ENCODE data around the gene ACCSL. TPM values are rescaled to one million over a fixed set of nuclear protein-coding genes. Genes with fewer than 3 reads are reported as not detected.

The ACCSL gene
- total and polyA plus RNA-seq, 12 donors = 0.06 TPM; not detected in 11

DNA sequence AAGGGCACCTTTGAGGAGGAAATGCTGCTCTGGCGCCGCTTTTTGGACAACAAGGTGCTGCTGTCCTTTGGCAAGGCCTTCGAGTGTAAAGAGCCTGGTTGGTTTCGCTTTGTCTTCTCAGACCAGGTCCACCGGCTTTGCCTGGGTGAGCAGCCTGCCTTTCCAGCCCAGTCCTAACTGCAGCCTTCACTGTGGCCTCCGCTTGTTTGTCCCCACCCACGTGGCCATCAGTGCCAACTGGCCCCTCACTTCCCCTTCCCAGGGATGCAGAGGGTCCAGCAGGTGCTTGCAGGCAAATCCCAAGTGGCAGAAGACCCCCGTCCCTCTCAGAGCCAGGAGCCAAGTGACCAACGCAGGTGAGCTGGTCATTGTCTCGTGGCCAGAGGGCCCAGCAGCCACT is 35.7 kb downstream of the ACCSL start:
- DNase-seq = no peak
- 88 to 99% (median 94%) methylated on average over 9 to 10 of the region's 10 CpGs for WGBS, 4 donors
- Histone ChIP-seq H3K9me3 (replicated peaks in 1 of 3) (no peaks in the 10 kb centered on the region), H3K36me3 (replicated peaks in 1 of 2) (peaks cover 0 to 20% of the 10 kb centered on the region in 2 donors), H3K27ac (no peak overlapping the region), H3K4me1 (replicated peaks in 1 of 2) (no peaks in the 10 kb centered on the region), H3K4me3 (no peak overlapping the region), H3K27me3 (no peaks in the 10 kb centered on the region)
- TF ChIP-seq POLR2A (IDR thresholded peaks at IDR 0.05) = no peak
- TF ChIP-seq, protein P1, sequence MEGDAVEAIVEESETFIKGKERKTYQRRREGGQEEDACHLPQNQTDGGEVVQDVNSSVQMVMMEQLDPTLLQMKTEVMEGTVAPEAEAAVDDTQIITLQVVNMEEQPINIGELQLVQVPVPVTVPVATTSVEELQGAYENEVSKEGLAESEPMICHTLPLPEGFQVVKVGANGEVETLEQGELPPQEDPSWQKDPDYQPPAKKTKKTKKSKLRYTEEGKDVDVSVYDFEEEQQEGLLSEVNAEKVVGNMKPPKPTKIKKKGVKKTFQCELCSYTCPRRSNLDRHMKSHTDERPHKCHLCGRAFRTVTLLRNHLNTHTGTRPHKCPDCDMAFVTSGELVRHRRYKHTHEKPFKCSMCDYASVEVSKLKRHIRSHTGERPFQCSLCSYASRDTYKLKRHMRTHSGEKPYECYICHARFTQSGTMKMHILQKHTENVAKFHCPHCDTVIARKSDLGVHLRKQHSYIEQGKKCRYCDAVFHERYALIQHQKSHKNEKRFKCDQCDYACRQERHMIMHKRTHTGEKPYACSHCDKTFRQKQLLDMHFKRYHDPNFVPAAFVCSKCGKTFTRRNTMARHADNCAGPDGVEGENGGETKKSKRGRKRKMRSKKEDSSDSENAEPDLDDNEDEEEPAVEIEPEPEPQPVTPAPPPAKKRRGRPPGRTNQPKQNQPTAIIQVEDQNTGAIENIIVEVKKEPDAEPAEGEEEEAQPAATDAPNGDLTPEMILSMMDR (IDR thresholded peaks at IDR 0.05) = no peak
- intact Hi-C loops (cut with DNase I) = no loop called here

DNA sequence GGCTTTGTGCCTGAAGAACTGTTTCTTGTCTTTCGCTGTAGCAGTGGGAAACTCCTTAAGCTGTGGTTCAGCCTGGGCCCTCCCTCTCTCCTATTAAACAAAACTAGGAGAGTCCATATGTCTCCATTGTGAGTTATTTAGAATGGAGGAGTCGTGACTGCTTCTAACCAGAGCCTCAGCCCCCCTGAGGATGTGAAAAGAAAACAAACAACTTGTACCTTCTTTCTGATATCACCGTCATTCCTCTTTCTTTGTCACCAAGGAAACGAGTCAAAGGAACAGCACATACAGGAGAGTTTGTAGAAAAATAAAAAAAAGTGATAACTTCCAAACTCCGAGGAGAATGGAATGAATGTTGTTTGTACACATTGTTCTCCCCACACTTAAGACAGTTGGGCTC is 36.1 kb downstream of the ACCSL start:
- 85 to 93% (median 88%) methylated on average over 5 of the region's 5 CpGs for WGBS, 4 donors
- intact Hi-C loops (cut with DNase I) = no loop called here

DNA sequence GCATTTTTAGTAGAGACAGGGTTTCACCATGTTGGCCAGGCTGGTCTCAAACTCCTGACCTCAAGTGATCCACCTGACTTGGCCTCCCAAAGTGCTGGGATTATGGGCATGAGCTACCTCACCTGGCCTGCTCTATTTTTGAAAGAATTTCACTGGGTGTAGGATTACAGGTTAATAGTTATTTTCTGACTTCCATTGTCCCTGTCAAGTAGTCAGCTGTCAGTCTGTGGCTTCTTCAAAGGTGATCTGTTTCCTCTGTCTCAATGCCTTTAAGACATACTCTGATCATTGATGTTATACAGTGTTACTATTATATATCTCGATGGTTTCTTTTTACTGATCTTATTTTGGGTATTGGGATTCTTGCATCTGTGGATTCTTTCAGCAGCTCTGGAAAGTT is 37.5 kb downstream of the ACCSL start:
- no peaks in the 10 kb centered on the region for H3K27me3 ChIP-seq
- intact Hi-C loops (cut with DNase I) = no loop called here
- TF ChIP-seq, protein P1 (IDR thresholded peaks at IDR 0.05) = no peak
- no peak for TF ChIP-seq POLR2A (IDR thresholded peaks at IDR 0.05)
- DNase-seq = no peak
- WGBS, 4 donors = 95 to 100% (median 100%) methylated on average over 1 of the region's 1 CpG
- no peak overlapping the region for H3K4me3 ChIP-seq
- no peaks in the 10 kb centered on the region for H3K4me1 ChIP-seq (replicated peaks in 1 of 2)
- no peaks in the 10 kb centered on the region for H3K9me3 ChIP-seq (replicated peaks in 1 of 3)
- no peak overlapping the region for H3K27ac ChIP-seq
- H3K36me3 ChIP-seq (replicated peaks in 1 of 2) = peaks cover 0 to 17% of the 10 kb centered on the region in 2 donors

More for the DNA sequence above, 36.1 kb downstream of the ACCSL start:
- Histone ChIP-seq H3K36me3 (replicated peaks in 1 of 2) (peaks cover 0 to 17% of the 10 kb centered on the region in 2 donors), H3K27ac (no peak overlapping the region), H3K9me3 (replicated peaks in 1 of 3) (no peaks in the 10 kb centered on the region), H3K27me3 (no peaks in the 10 kb centered on the region), H3K4me1 (replicated peaks in 1 of 2) (no peaks in the 10 kb centered on the region), H3K4me3 (no peak overlapping the region)
- TF ChIP-seq, protein P1 (IDR thresholded peaks at IDR 0.05) = no peak
- TF ChIP-seq POLR2A (IDR thresholded peaks at IDR 0.05) = no peak
- no peak for DNase-seq

DNA sequence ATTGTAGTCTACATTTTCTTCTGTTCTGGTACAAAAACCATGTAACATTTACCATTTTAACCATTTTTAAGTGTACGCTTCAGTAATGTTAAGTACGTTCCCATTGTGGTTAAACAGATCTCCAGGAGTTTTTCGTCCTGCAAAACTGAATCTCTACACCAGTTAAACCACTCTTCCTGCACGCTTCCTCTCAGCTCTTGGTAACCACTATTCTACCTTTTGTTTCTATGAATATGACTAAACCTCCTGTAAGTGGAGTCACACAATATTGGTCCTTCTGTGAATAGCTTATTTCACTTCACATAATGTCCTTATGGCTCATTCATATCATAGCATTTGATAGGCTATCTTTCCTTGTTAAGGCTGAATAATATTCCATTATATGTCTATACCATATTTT is 40.6 kb downstream of the ACCSL start:
- Histone ChIP-seq H3K9me3 (replicated peaks in 1 of 3) (no peaks in the 10 kb centered on the region), H3K4me3 (no peak overlapping the region), H3K4me1 (replicated peaks in 1 of 2) (no peaks in the 10 kb centered on the region), H3K36me3 (replicated peaks in 1 of 2) (peaks cover 0 to 9% of the 10 kb centered on the region in 2 donors), H3K27me3 (no peaks in the 10 kb centered on the region), H3K27ac (no peak overlapping the region)
- TF ChIP-seq POLR2A (IDR thresholded peaks at IDR 0.05) = no peak
- TF ChIP-seq, protein P1 (IDR thresholded peaks at IDR 0.05) = no peak
- WGBS, 4 donors = 85 to 98% (median 87%) methylated on average over 4 of the region's 4 CpGs
- intact Hi-C loops (cut with DNase I) = no loop called here
- no peak for DNase-seq

Measured in adrenal gland (tissue), 12 donors.